Spleen (tissue), 7 donors: Measurements from ENCODE around the gene PTPN14.

Source experiments
- CTCF ChIP-seq, 11 experiments: fragments of 200-600 bp in 7 of 11; fragments of 450-650 bp in 4 of 11; sonication (generic) in 4 of 11; IDR thresholded peaks in 8 of 11; conservative IDR thresholded peaks in 3 of 11; 1 replicate in 7 of 11; 2 replicates in 4 of 11; pipeline versions ENCODE4 v1.4.0 to v1.8.0; 2016 to 2021; ENCODE audit warnings: antibody characterized with exemption in 11 of 11, inconsistent platforms in 4 of 11, mild to moderate bottlenecking in 1 of 11
- POLR2A ChIP-seq, 3 donors: fragments of 450-650 bp; IDR thresholded peaks; one replicate each; pipeline ENCODE4 v1.5.1; 2017; ENCODE audit warnings: antibody characterized with exemption in 3 of 3, mild to moderate bottlenecking in 1 of 3
- donor health status: DM: no; HTN: no; CAD: no; lungs with moderate emphysema.
- donor health status: DM: no; HTN: no; CAD: no.
- donor health status: DM: no; HTN: no; CAD: no.

- no peak for TF ChIP-seq CTCF (IDR thresholded peaks at IDR 0.05 in 8 of 11, conservative IDR thresholded peaks at IDR 0.05 in 3 of 11)
- peak in 1 of 3 donors; percentile 17 for TF ChIP-seq POLR2A (IDR thresholded peaks at IDR 0.05)
Measured at GRCh38 chr1:214318956-214319736, 232.3 kb downstream of the PTPN14 start.
